ENCODE results near the gene MCRIP2. TPM values are rescaled to one million over a fixed set of nuclear protein-coding genes. Genes with fewer than 3 reads are reported as not detected.
A peak's percentile ranks its signal among the peaks of the same experiment; 100 is the strongest.

The MCRIP2 gene
- total RNA-seq, 1 donor from 2014 or later, result 27.0 TPM

DNA sequence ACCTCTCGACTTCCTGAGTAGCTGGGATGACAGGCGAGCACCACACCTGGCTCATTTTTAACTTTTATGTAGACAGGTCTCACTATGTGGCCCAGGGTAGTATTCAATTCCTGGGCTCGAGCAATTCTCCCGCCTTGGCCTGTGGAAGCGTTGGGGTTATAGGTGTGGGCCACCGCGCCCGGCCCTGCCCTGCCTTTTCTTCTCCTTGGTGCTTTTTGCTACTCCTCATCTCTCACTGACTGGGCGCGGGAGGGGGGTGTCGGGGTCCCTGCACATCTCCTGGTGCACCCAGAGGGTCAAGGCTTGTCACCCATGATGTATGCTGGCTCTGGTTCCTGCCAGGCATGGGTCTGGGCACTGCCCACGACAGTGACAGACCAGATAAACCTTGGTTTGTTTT lies 2.9 kb downstream of the MCRIP2 start:
- peaks cover 63% of the 10 kb centered on the region for H3K4me1 ChIP-seq
- no peaks in the 10 kb centered on the region for H3K9me3 ChIP-seq
- TF ChIP-seq, protein P1, sequence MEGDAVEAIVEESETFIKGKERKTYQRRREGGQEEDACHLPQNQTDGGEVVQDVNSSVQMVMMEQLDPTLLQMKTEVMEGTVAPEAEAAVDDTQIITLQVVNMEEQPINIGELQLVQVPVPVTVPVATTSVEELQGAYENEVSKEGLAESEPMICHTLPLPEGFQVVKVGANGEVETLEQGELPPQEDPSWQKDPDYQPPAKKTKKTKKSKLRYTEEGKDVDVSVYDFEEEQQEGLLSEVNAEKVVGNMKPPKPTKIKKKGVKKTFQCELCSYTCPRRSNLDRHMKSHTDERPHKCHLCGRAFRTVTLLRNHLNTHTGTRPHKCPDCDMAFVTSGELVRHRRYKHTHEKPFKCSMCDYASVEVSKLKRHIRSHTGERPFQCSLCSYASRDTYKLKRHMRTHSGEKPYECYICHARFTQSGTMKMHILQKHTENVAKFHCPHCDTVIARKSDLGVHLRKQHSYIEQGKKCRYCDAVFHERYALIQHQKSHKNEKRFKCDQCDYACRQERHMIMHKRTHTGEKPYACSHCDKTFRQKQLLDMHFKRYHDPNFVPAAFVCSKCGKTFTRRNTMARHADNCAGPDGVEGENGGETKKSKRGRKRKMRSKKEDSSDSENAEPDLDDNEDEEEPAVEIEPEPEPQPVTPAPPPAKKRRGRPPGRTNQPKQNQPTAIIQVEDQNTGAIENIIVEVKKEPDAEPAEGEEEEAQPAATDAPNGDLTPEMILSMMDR (IDR thresholded peaks at IDR 0.05), result no peak
- TF ChIP-seq POLR2A (IDR thresholded peaks at IDR 0.05), result no peak
- TF ChIP-seq POLR2AphosphoS5 (IDR thresholded peaks at IDR 0.05; ENCODE audit: insufficient read depth in 1 of 2, low read depth in 1 of 2), result no peak
- H3K27me3 ChIP-seq, result no peaks in the 10 kb centered on the region
- H3K27ac ChIP-seq, result no peak overlapping the region
- H3K36me3 ChIP-seq, result no peaks in the 10 kb centered on the region
- no peak overlapping the region for H3K4me3 ChIP-seq
- intact Hi-C loops (cut with DNase I), result loop anchor here (10.0 kb wide), 1 partner anchor 260 kb away; the partner anchor contains the start of gene PGAP6
- no peak for DNase-seq (ENCODE audit: extremely low spot score in 2 of 2)

DNA sequence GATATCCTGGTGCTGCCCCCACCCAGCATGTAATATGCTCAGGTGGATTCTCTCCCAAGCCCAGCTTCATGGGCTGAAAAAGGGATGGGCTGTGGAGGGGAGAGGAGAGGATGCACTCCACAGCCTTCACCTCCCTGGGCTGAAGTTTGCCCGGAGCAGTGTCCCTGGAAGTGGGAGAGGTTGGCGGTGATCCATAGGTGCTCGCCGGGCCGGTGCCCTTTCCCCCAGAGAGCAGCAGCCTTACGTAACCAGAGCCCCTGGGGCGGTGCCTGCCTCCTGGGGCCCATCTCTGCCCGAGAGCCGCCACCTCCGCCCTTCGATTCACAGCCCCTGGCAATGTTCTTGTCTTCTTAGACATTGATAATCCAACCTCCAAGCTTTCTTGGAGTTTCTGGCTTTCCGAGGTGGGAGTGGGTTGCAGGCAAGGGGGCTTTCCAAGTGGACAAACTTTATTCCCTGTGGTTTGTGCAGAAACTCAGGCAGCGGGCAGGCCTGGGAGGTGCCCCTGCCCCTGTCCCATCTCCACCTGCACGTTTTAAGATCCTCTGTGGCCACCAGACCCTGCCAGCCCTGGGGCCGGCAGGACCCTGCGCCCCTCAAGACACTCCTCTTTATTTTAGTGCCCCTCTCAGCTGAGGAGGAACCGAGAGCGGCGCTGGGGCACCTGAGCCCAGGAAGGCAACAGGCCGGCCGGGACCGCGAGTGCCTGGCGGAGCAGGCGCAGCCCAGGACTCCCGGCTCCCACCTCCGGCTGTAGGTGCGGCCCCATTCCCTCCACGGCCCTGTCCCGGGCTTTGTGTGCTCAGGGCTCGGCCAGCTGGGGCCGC lies 4.4 kb downstream of the MCRIP2 start:
- TF ChIP-seq, protein P1 (IDR thresholded peaks at IDR 0.05), result no peak
- TF ChIP-seq POLR2AphosphoS5 (IDR thresholded peaks at IDR 0.05; ENCODE audit: insufficient read depth in 1 of 2, low read depth in 1 of 2) (no peak), POLR2A (IDR thresholded peaks at IDR 0.05) (no peak)
- Histone ChIP-seq H3K36me3 (no peaks in the 10 kb centered on the region), H3K4me1 (peaks cover 66% of the 10 kb centered on the region), H3K27ac (no peak overlapping the region), H3K27me3 (no peaks in the 10 kb centered on the region), H3K4me3 (no peak overlapping the region), H3K9me3 (no peaks in the 10 kb centered on the region)
- no peak for DNase-seq (ENCODE audit: extremely low spot score in 2 of 2)
- intact Hi-C loops (cut with DNase I), result loop anchor here (10.0 kb wide), 1 partner anchor 261 kb away; the partner anchor contains the start of gene PGAP6

DNA sequence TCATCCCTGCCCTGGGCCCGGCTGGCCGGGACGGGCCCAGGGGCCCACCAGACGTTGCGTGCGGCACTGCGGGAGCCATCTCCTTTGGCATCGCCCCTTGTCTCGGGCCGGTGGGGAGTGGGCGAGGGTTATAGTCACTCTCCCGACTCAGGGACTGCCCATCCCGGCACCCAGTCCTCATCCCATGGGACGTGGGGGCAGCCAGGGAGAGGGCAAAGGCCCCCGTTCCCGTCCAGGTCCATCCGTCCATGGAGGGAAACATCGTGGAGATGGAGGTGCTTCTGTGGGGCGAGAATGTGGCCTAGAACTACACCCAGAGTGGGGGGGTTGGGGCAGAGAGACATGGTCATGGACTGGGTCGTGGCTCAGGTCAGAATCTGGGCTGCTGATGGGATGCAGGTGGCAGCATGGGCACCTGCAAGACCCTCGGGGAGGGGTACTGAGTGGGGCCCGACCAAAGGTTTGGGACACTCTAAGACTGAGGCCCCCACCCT lies 5.1 kb downstream of the MCRIP2 start:
- H3K27me3 ChIP-seq, result no peaks in the 10 kb centered on the region
- DNase-seq (ENCODE audit: extremely low spot score in 2 of 2), result no peak
- TF ChIP-seq POLR2AphosphoS5 (IDR thresholded peaks at IDR 0.05; ENCODE audit: insufficient read depth in 1 of 2, low read depth in 1 of 2), result no peak
- intact Hi-C loops (cut with DNase I), result loop anchor here (10.0 kb wide), 1 partner anchor 262 kb away; the partner anchor contains the start of gene PGAP6
- H3K4me1 ChIP-seq, result peaks cover 60% of the 10 kb centered on the region
- H3K4me3 ChIP-seq, result no peak overlapping the region
- H3K27ac ChIP-seq, result no peak overlapping the region
- H3K36me3 ChIP-seq, result no peaks in the 10 kb centered on the region
- H3K9me3 ChIP-seq, result no peaks in the 10 kb centered on the region

DNA sequence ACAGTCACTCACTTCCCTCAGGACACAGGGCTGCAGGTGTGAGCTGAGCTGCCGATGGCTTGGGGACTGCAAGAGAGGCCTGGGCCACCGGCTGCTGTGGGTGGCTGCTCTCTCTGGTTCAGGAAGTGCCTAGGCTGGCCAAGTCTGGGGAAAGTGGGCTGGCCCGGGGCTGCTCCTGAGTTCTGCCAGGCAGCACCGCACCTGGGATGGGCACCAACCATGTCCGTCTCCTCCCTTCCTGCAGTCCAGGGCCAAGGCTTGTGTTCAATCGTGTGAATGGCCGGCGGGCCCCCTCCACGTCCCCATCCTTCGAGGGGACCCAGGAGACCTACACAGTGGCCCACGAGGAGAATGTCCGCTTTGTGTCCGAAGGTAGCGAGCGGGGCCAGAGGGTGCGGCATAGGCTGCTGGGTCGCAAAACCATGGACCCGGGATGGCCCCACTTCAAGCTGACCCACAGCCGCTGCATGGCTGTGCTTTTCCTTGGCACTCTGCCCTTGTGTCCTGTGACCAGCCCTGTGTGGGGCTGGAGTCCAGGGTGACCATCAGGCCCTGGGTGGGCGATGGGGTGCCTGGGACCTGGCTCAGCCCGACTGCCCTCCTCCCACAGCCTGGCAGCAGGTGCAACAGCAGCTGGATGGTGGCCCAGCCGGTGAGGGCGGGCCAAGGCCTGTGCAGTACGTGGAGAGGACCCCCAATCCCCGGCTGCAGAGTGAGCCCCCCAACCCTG lies 5.7 kb downstream of the MCRIP2 start:
- H3K27ac ChIP-seq, result no peak overlapping the region
- H3K4me3 ChIP-seq, result no peak overlapping the region
- DNase-seq (ENCODE audit: extremely low spot score in 2 of 2), result no peak
- TF ChIP-seq POLR2A (IDR thresholded peaks at IDR 0.05) (no peak), POLR2AphosphoS5 (IDR thresholded peaks at IDR 0.05; ENCODE audit: insufficient read depth in 1 of 2, low read depth in 1 of 2) (no peak)
- TF ChIP-seq, protein P1 (IDR thresholded peaks at IDR 0.05), result no peak
- intact Hi-C loops (cut with DNase I), result loop anchor here (10.0 kb wide), 1 partner anchor 263 kb away; the partner anchor contains the start of gene PGAP6
- H3K36me3 ChIP-seq, result no peaks in the 10 kb centered on the region
- peaks cover 59% of the 10 kb centered on the region for H3K4me1 ChIP-seq
- no peaks in the 10 kb centered on the region for H3K9me3 ChIP-seq
- H3K27me3 ChIP-seq, result no peaks in the 10 kb centered on the region

DNA sequence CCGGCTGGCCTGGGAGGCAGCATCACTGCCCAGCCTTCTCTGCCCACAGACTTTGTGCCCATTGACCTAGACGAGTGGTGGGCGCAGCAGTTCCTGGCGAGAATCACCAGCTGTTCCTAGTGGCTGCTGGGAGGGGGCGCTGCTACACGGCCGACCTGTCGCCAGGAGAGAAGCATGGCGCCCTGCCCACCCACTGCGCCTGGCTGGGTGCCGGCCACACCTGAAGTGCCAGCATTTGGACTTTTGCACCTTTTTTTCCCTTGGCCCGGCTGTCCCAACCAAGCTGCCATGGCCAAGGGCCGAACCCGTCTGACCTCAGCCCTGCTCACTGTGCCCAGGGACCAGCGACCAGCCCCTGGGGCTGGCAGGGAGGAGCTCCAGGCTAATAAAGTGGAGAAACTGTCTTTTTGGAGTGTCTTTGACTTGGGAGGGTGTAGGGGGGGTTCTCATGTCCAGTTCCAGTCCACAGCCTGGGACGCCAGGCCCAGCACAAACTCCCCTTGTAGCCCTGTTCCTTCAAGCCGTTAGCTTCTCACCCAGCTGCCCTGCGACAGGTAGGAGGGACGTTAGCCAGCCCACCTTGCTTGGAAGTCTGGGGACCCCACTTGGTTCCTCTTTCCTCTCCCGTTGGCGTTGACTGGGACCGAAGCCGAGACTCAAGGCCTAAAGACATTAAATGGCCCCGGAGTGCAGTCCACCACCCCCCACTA lies 6.6 kb downstream of the MCRIP2 start:
- Histone ChIP-seq H3K4me1 (peaks cover 51% of the 10 kb centered on the region), H3K36me3 (no peaks in the 10 kb centered on the region), H3K9me3 (no peaks in the 10 kb centered on the region), H3K27me3 (no peaks in the 10 kb centered on the region), H3K27ac (peak overlapping the region; percentile 75), H3K4me3 (peak overlapping the region; percentile 62 to 72)
- DNase-seq (ENCODE audit: extremely low spot score in 2 of 2), result no peak
- TF ChIP-seq, protein P1 (IDR thresholded peaks at IDR 0.05), result no peak
- no peak for TF ChIP-seq POLR2AphosphoS5 (IDR thresholded peaks at IDR 0.05; ENCODE audit: insufficient read depth in 1 of 2, low read depth in 1 of 2)
- no peak for TF ChIP-seq POLR2A (IDR thresholded peaks at IDR 0.05)
- intact Hi-C loops (cut with DNase I), result loop anchor here (10.0 kb wide), 1 partner anchor 263 kb away; the partner anchor contains the start of gene PGAP6
